Right atrium auricular region (tissue), 2 donors: ENCODE data around the gene INPP5F. TPM values are rescaled to one million over a fixed set of nuclear protein-coding genes. Genes with fewer than 3 reads are reported as not detected.

ENCODE experiments used
- DNase-seq: peaks from one replicate; pipeline ENCODE4 v3.0.0-alpha.2; 2019; ENCODE audit warnings: low spot score
- H3K27ac ChIP-seq, 2 donors: fragments of 200-600 bp; sonication (generic); 1 replicate in 1 of 2; 2 replicates in 1 of 2; pipeline ENCODE4 v1.5.1; 2016 to 2019
- H3K27me3 ChIP-seq, 2 donors: fragments of 200-600 bp; sonication (generic); one replicate each; pipeline versions ENCODE4 v1.5.1 to v1.6.0; 2017 to 2019
- H3K36me3 ChIP-seq: fragments of 200-600 bp; sonication (generic); one replicate; pipeline ENCODE4 v1.5.1; 2016
- H3K4me1 ChIP-seq, 2 donors: fragments of 200-600 bp; sonication (generic); one replicate each; pipeline versions ENCODE4 v1.5.1 to v1.6.0; 2017 to 2019
- H3K4me3 ChIP-seq, 2 donors: fragments of 200-600 bp; sonication (generic); 1 replicate in 1 of 2; 2 replicates in 1 of 2; pipeline ENCODE4 v1.5.1; 2017 to 2019; ENCODE audit warnings: mild to moderate bottlenecking in 1 of 2, moderate library complexity in 1 of 2
- H3K9me3 ChIP-seq, 2 donors: fragments of 200-600 bp; sonication (generic); one replicate each; pipeline ENCODE4 v1.5.1; 2019
- CTCF ChIP-seq, 2 donors: fragments of 200-600 bp; sonication (generic); IDR thresholded peaks; one replicate each; pipeline ENCODE4 v1.5.1; 2019; ENCODE audit warnings: antibody characterized with exemption in 2 of 2
- total RNA-seq, 2 donors: library from RNA; depleted of rRNA; stranded (reverse); fragments of >200 nt; gene quantifications; one replicate each; pipeline ENCODE4 v1.1.0, GENCODE V29; 2016

INPP5F gene
- total RNA-seq, 2 donors from 2014 or later, result 3.9 to 6.2 TPM

- Histone ChIP-seq H3K4me3 (no peak overlapping the region), H3K36me3 (peaks cover 21% of the 10 kb centered on the region), H3K4me1 (no peaks in the 10 kb centered on the region), H3K27me3 (no peaks in the 10 kb centered on the region), H3K27ac (no peak overlapping the region), H3K9me3 (no peaks in the 10 kb centered on the region)
- DNase-seq, result no peak
- TF ChIP-seq CTCF (IDR thresholded peaks at IDR 0.05), result no peak
Observed at GRCh38 chr10:119803264-119803663, 77.4 kb downstream of the INPP5F start.

GRCh38 chr10:119805702-119806230, 79.9 kb downstream of the INPP5F start:
- H3K36me3 ChIP-seq, result peaks cover 15% of the 10 kb centered on the region
- DNase-seq, result no peak
- no peak for TF ChIP-seq CTCF (IDR thresholded peaks at IDR 0.05)
- H3K4me1 ChIP-seq, result no peaks in the 10 kb centered on the region
- no peaks in the 10 kb centered on the region for H3K27me3 ChIP-seq
- no peak overlapping the region for H3K4me3 ChIP-seq
- H3K9me3 ChIP-seq, result no peaks in the 10 kb centered on the region
- no peak overlapping the region for H3K27ac ChIP-seq

- H3K9me3 ChIP-seq, result no peaks in the 10 kb centered on the region
- no peak for DNase-seq
Observed at GRCh38 chr10:119806334-119807130, 80.7 kb downstream of the INPP5F start.

GRCh38 chr10:119807960-119808697, 82.3 kb downstream of the INPP5F start:
- Histone ChIP-seq H3K4me3 (no peak overlapping the region), H3K27ac (no peak overlapping the region), H3K4me1 (no peaks in the 10 kb centered on the region), H3K36me3 (peaks cover 15% of the 10 kb centered on the region), H3K27me3 (no peaks in the 10 kb centered on the region), H3K9me3 (no peaks in the 10 kb centered on the region)
- TF ChIP-seq CTCF (IDR thresholded peaks at IDR 0.05), result no peak
- no peak for DNase-seq

More at GRCh38 chr10:119806334-119807130, 80.7 kb downstream of the INPP5F start:
- H3K4me3 ChIP-seq, result no peak overlapping the region
- H3K36me3 ChIP-seq, result peaks cover 15% of the 10 kb centered on the region
- H3K4me1 ChIP-seq, result no peaks in the 10 kb centered on the region
- no peak overlapping the region for H3K27ac ChIP-seq
- H3K27me3 ChIP-seq, result no peaks in the 10 kb centered on the region
- TF ChIP-seq CTCF (IDR thresholded peaks at IDR 0.05), result no peak

- no peak for DNase-seq
- Histone ChIP-seq H3K4me1 (no peaks in the 10 kb centered on the region), H3K4me3 (no peak overlapping the region), H3K9me3 (no peaks in the 10 kb centered on the region), H3K27ac (no peak overlapping the region), H3K27me3 (no peaks in the 10 kb centered on the region), H3K36me3 (no peaks in the 10 kb centered on the region)
- TF ChIP-seq CTCF (IDR thresholded peaks at IDR 0.05), result no peak
Observed at GRCh38 chr10:119811122-119811521, 85.3 kb downstream of the INPP5F start.
